Naive thymus-derived CD8-positive, alpha-beta T cell (primary cell): ENCODE measurements around the gene KRTAP10-10. TPM values are rescaled to one million over a fixed set of nuclear protein-coding genes. Genes with fewer than 3 reads are reported as not detected.
A peak's percentile ranks its signal among the peaks of the same experiment; 100 is the strongest.
"Not testable (repeated sequence)": the region's sequence is repeated elsewhere in the genome, so short reads cannot be mapped to it uniquely, and the experiment has no call there.

Experiments
- ATAC-seq, 2 donors: fragments of 150-1000 bp; cut with Tn5 transposase in 1 of 2; sonication (Bioruptor Pico), chemical (Tn5 transposase) in 1 of 2; 1 replicate in 1 of 2; 2 replicates in 1 of 2; pipeline ENCODE4 v1.10.0; 2021; ENCODE audit warnings: mild to moderate bottlenecking in 2 of 2, moderate library complexity in 2 of 2
- POLR2A ChIA-PET: fragments of 350-600 bp; sonication (Branson Sonifier 250); formaldehyde crosslinking; loops from one replicate; lab custom pipeline; 2021; ENCODE audit warnings: antibody characterized with exemption; lab: Charles Lee
- DNase-seq, 10 donors: peaks; one replicate each; pipeline versions ENCODE4 v3.0.0 to v3.0.0-alpha.2; 2020 to 2022
- H3K27ac Mint-ChIP-seq, 10 donors: one replicate each; pipeline ENCODE4 v1.8.0; 2020 to 2022; ENCODE audit warnings: mild to moderate bottlenecking in 10 of 10, mixed read lengths in 10 of 10, moderate library complexity in 4 of 10, inconsistent platforms in 1 of 10
- H3K27me3 Mint-ChIP-seq, 5 donors: one replicate each; pipeline ENCODE4 v1.8.0; 2021 to 2022; ENCODE audit warnings: mixed read lengths in 5 of 5
- H3K36me3 Mint-ChIP-seq, 3 donors: one replicate each; pipeline ENCODE4 v1.8.0; 2020 to 2022; ENCODE audit warnings: mixed read lengths in 3 of 3, mild to moderate bottlenecking in 2 of 3, inconsistent platforms in 1 of 3
- H3K4me1 Mint-ChIP-seq, 4 donors: one replicate each; pipeline ENCODE4 v1.8.0; 2021 to 2022; ENCODE audit warnings: mixed read lengths in 4 of 4
- H3K4me3 Mint-ChIP-seq, 10 donors: one replicate each; pipeline ENCODE4 v1.8.0; 2020 to 2022; ENCODE audit warnings: mild to moderate bottlenecking in 10 of 10, mixed read lengths in 10 of 10, moderate library complexity in 6 of 10, inconsistent platforms in 1 of 10
- H3K9me3 Mint-ChIP-seq, 9 donors: one replicate each; pipeline ENCODE4 v1.8.0; 2020 to 2022; ENCODE audit warnings: mixed read lengths in 9 of 9, mild to moderate bottlenecking in 3 of 9, inconsistent platforms in 1 of 9, moderate library complexity in 1 of 9
- polyA plus RNA-seq, 3 donors: library from polyadenylated mRNA; unstranded; fragments of 300-500 nt; fragmentation: Illumina TruSeq; gene quantifications; one replicate each; pipeline ENCODE4 v1.2.3, GENCODE V29; 2021
- total RNA-seq, 8 experiments: library from RNA in 2 of 8; stranded (reverse) in 2 of 8; gene quantifications; one replicate each; pipeline ENCODE4 v1.2.3 and lab custom pipeline; 2021 to 2026

The KRTAP10-10 gene
- total and polyA plus RNA-seq, 5 experiments from 2014 or later: not detected

DNA sequence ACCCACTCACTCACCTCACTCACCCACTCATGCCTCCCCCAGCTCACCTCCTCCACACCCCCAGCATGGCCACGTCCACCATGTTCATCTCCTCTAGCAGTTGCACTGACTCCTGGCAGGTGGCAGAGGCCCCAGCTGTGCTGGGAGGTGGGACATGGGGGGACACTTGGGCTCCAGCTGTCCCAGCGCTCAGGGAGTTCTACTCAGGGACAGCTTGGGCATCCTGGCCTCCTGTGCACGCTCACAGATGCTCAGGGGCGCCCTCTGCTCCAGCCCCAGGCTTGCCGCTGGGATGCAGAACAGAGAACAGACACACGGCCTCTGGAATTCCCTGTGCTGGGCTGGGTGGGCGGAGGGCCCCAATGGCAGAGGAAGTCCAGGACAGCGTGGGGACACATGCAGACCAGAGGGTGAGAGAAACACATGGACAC, 20.1 kb upstream of the KRTAP10-10 start:
- Mint-ChIP-seq H3K27ac (peak overlapping the region; percentile 40 to 98 (median 93)), H3K4me1 (peaks cover 36 to 69% (median 59%) of the 10 kb centered on the region in 4 donors), H3K27me3 (no peaks in the 10 kb centered on the region), H3K36me3 (peaks cover 0 to 26% (median 17%) of the 10 kb centered on the region in 3 donors), H3K4me3 (peak overlapping the region in 3 of 10 donors; percentile 22 to 79 (median 30)), H3K9me3 (peaks cover 14 to 38% (median 23%) of the 10 kb centered on the region in 9 donors)
- no peak for ATAC-seq
- DNase-seq: no peak
- POLR2A ChIA-PET: interaction anchor here (2.7 kb wide), 1 partner anchor 41 kb away, joined by 11 read pairs; the partner anchor contains the start of gene KRTAP12-3

- Mint-ChIP-seq H3K9me3 (peaks cover 23 to 47% (median 37%) of the 10 kb centered on the region in 9 donors), H3K27me3 (no peaks in the 10 kb centered on the region), H3K4me3 (peak overlapping the region; percentile 56 to 87 (median 72)), H3K36me3 (peaks cover 0 to 40% (median 29%) of the 10 kb centered on the region in 3 donors), H3K27ac (peak overlapping the region; percentile 93 to 98 (median 94)), H3K4me1 (peaks cover 34 to 59% (median 55%) of the 10 kb centered on the region in 4 donors)
- ATAC-seq: peak; percentile 52 to 53
- POLR2A ChIA-PET: interaction anchor here (0.6 to 2.4 kb wide), 12 partner anchors 10 to 108 kb away, joined by 3 to 19 read pairs (median 4); partner anchors contain the start of gene KRTAP12-3
- no peak for DNase-seq
These were observed 18.7 kb upstream of the KRTAP10-10 start for GRCh38 chr21:44618504-44618903.

- POLR2A ChIA-PET: interaction anchor here (0.6 to 2.4 kb wide), 12 partner anchors 10 to 109 kb away, joined by 3 to 19 read pairs (median 4); partner anchors contain the start of gene KRTAP12-3
- DNase-seq (peak in 9 of 10 donors; percentile 52 to 81 (median 65)), ATAC-seq (peak; percentile 98 to 99)
- H3K27ac Mint-ChIP-seq: peak overlapping the region; percentile 93 to 98 (median 94)
- H3K4me1 Mint-ChIP-seq: peaks cover 34 to 59% (median 55%) of the 10 kb centered on the region in 4 donors
- no peaks in the 10 kb centered on the region for H3K27me3 Mint-ChIP-seq
- H3K36me3 Mint-ChIP-seq: peaks cover 0 to 44% (median 33%) of the 10 kb centered on the region in 3 donors
- H3K4me3 Mint-ChIP-seq: peak overlapping the region; percentile 56 to 87 (median 72)
- H3K9me3 Mint-ChIP-seq: peaks cover 24 to 51% (median 41%) of the 10 kb centered on the region in 9 donors
These were observed 18.2 kb upstream of the KRTAP10-10 start for GRCh38 chr21:44618909-44619308.

- H3K36me3 Mint-ChIP-seq: peaks cover 0 to 52% (median 43%) of the 10 kb centered on the region in 3 donors
- POLR2A ChIA-PET: interaction anchor here (1.4 to 2.4 kb wide), 4 partner anchors 9 to 38 kb away, joined by 5 to 19 read pairs (median 6); partner anchors contain the start of gene KRTAP12-3
- no peak for DNase-seq
- peaks cover 0 to 2% (median 0%) of the 10 kb centered on the region in 5 donors for H3K27me3 Mint-ChIP-seq
- H3K4me1 Mint-ChIP-seq: peaks cover 32 to 55% (median 49%) of the 10 kb centered on the region in 4 donors
- ATAC-seq: no peak
- peak overlapping the region; percentile 40 to 98 (median 94) for H3K27ac Mint-ChIP-seq
- peaks cover 25 to 60% (median 51%) of the 10 kb centered on the region in 9 donors for H3K9me3 Mint-ChIP-seq
- peak overlapping the region in 7 of 10 donors; percentile 36 to 87 (median 71) for H3K4me3 Mint-ChIP-seq
These were observed 17.3 kb upstream of the KRTAP10-10 start for GRCh38 chr21:44619886-44620285.

DNA sequence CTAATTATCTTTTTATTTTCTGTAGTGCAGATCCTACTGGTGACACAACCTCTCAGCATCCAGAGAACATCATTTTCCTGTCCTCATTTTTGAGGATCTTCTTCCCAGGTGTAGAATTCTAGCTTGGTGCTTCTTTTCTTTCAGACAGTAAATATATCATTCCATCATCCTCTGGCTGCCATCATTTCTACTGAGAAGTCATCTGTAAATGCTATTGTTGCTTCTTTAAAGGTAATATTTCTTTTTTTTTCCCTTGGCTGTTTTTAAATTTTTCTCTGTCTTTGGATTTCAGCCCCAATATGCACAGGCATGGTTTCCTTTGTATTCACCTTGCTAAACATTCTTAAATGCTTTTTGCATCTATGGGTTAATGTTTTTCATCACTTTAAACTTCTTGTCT, 13.6 kb upstream of the KRTAP10-10 start:
- peaks cover 25 to 63% (median 52%) of the 10 kb centered on the region in 9 donors for H3K9me3 Mint-ChIP-seq
- H3K4me1 Mint-ChIP-seq: peaks cover 22 to 47% (median 39%) of the 10 kb centered on the region in 4 donors
- peaks cover 0 to 52% (median 43%) of the 10 kb centered on the region in 3 donors for H3K36me3 Mint-ChIP-seq

DNA sequence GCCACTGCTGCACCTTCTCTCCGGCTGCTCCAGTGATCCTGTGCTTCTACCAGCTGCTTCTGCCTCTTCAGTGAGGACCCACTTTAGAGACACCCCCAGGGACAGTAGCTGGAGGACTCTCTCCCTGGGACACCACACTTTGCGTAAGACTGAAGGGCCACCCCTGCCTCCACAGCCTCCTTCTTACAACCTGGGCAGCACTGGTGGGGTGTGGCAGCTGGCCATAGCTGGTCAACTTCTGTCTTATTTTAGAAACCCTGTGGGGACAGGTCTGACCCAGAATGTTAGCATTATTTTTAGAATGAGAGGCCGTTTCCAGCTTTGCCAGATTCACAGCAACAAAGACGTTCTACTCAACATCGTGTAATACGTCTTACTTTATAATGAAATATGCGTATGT, 11.4 kb upstream of the KRTAP10-10 start:
- Mint-ChIP-seq H3K27me3 (peaks cover 0 to 2% (median 0%) of the 10 kb centered on the region in 5 donors), H3K9me3 (peaks cover 17 to 57% (median 45%) of the 10 kb centered on the region in 9 donors), H3K4me1 (peaks cover 17 to 49% (median 39%) of the 10 kb centered on the region in 4 donors), H3K4me3 (no peak overlapping the region), H3K27ac (peak overlapping the region in 4 of 10 donors; percentile 43 to 72 (median 50)), H3K36me3 (peaks cover 0 to 41% (median 36%) of the 10 kb centered on the region in 3 donors)
- no peak for ATAC-seq
- POLR2A ChIA-PET: interaction anchor here (0.9 to 3.3 kb wide), 3 partner anchors 28 to 33 kb away, joined by 3 to 15 read pairs (median 4); partner anchors contain the start of gene KRTAP12-3
- DNase-seq: peak in 1 of 10 donors; percentile 37

More for the DNA sequence above, 13.6 kb upstream of the KRTAP10-10 start:
- peak overlapping the region in 3 of 10 donors; percentile 6 to 29 (median 14) for H3K27ac Mint-ChIP-seq
- H3K4me3 Mint-ChIP-seq: peak overlapping the region in 1 of 10 donors; percentile 13
- DNase-seq (no peak), ATAC-seq (no peak)
- POLR2A ChIA-PET: no interaction called here
- H3K27me3 Mint-ChIP-seq: peaks cover 0 to 2% (median 0%) of the 10 kb centered on the region in 5 donors

DNA sequence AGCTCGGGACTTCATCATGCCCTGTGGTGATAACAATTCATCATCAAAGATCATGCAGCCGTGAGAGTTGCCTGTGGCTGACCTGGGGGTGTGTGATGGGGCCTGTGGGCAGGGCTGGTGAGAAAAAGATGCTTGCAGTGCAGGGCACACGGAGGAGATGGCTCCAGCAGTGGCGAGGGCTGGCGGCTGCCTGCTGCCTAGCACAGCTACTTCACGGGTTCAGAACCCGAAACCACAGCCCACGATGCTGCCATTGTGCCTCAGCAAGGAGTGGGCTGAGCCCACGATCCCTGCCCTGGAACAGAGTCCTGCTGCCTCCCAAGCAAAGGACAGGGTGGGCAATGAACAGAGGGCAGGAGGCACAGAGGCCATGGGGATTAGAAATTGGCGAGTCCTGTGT, 10.9 kb upstream of the KRTAP10-10 start:
- POLR2A ChIA-PET: interaction anchor here (0.9 to 3.3 kb wide), 3 partner anchors 27 to 32 kb away, joined by 3 to 15 read pairs (median 4); partner anchors contain the start of gene KRTAP12-3
- ATAC-seq (no peak), DNase-seq (peak in 3 of 10 donors; percentile 18 to 32 (median 32))
- Mint-ChIP-seq H3K4me1 (peaks cover 21 to 52% (median 43%) of the 10 kb centered on the region in 4 donors), H3K4me3 (peak overlapping the region in 4 of 10 donors; percentile 28 to 65 (median 58)), H3K36me3 (peaks cover 2 to 44% (median 39%) of the 10 kb centered on the region in 3 donors), H3K27ac (peak overlapping the region in 6 of 10 donors; percentile 43 to 75 (median 58)), H3K27me3 (peaks cover 0 to 2% (median 0%) of the 10 kb centered on the region in 5 donors), H3K9me3 (peaks cover 17 to 58% (median 46%) of the 10 kb centered on the region in 9 donors)

GRCh38 chr21:44626673-44627143, 10.4 kb upstream of the KRTAP10-10 start, which contains the start of gene KRTAP10-9:
Gene KRTAP10-9, plus strand, starts transcription at chr21:44627093. Its CDS starts 79 bp downstream, at chr21:44627172.
- peaks cover 18 to 60% (median 49%) of the 10 kb centered on the region in 9 donors for H3K9me3 Mint-ChIP-seq
- peak within 1 kb of the TSS in 9 of 10 donors; percentile 41 to 81 (median 69) for H3K27ac Mint-ChIP-seq
- peaks cover 22 to 53% (median 44%) of the 10 kb centered on the region in 4 donors for H3K4me1 Mint-ChIP-seq
- DNase-seq (peak in 1 of 10 donors; percentile 21), ATAC-seq (no peak)
- POLR2A ChIA-PET: interaction anchor here (0.8 to 3.3 kb wide), 2 partner anchors 29 to 32 kb away, joined by 3 to 15 read pairs; partner anchors contain the start of gene KRTAP12-3
- H3K36me3 Mint-ChIP-seq: peaks cover 2 to 46% (median 41%) of the 10 kb centered on the region in 3 donors
- peaks cover 0 to 2% (median 0%) of the 10 kb centered on the region in 5 donors for H3K27me3 Mint-ChIP-seq
- peak within 1 kb of the TSS in 4 of 10 donors; percentile 28 to 65 (median 58) for H3K4me3 Mint-ChIP-seq

DNA sequence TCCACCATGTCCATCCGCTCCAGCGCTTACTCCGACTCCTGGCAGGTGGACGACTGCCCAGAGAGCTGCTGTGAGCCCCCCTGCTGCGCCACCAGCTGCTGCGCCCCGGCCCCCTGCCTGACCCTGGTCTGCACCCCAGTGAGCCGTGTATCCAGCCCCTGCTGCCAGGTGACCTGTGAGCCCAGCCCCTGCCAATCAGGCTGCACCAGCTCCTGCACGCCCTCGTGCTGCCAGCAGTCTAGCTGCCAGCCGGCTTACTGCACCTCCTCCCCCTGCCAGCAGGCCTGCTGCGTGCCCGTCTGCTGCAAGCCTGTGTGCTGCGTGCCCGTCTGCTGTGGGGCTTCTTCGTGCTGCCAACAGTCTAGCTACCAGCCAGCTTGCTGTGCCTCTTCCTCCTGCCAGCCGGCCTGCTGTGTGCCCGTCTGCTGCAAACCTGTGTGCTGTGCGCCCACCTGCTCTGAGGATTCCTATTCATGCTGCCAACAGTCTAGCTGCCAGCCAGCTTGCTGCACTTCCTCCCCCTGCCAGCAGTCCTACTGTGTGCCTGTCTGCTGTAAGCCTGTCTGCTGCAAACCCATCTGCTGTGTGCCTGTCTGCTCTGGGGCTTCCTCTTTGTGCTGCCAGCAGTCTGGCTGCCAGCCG, 9.9 kb upstream of the KRTAP10-10 start:
- H3K4me1 Mint-ChIP-seq: peaks cover 22 to 53% (median 44%) of the 10 kb centered on the region in 4 donors
- peak overlapping the region in 7 of 10 donors; percentile 31 to 81 (median 58) for H3K27ac Mint-ChIP-seq
- peaks cover 2 to 48% (median 43%) of the 10 kb centered on the region in 3 donors for H3K36me3 Mint-ChIP-seq
- peaks cover 17 to 60% (median 53%) of the 10 kb centered on the region in 9 donors for H3K9me3 Mint-ChIP-seq
- not testable (repeated sequence) for H3K27me3 Mint-ChIP-seq, DNase-seq, ATAC-seq
- H3K4me3 Mint-ChIP-seq: peak overlapping the region in 1 of 10 donors; percentile 13
- POLR2A ChIA-PET: interaction anchor here (0.8 to 3.3 kb wide), 2 partner anchors 29 to 31 kb away, joined by 3 to 15 read pairs; partner anchors contain the start of gene KRTAP12-3

- Mint-ChIP-seq H3K36me3 (peaks cover 2 to 43% (median 41%) of the 10 kb centered on the region in 3 donors), H3K27ac (peak overlapping the region in 4 of 10 donors; percentile 41 to 81 (median 70)), H3K4me1 (peaks cover 22 to 53% (median 44%) of the 10 kb centered on the region in 4 donors), H3K9me3 (peaks cover 13 to 60% (median 50%) of the 10 kb centered on the region in 9 donors)
- not testable (repeated sequence) for H3K27me3 Mint-ChIP-seq, H3K4me3 Mint-ChIP-seq, ATAC-seq
- peak in 1 of 10 donors; percentile 48 for DNase-seq
- POLR2A ChIA-PET: interaction anchor here (3.3 kb wide), 1 partner anchor 31 kb away, joined by 15 read pairs; the partner anchor contains the start of gene KRTAP12-3
These were observed 9.3 kb upstream of the KRTAP10-10 start for GRCh38 chr21:44627831-44628233.

GRCh38 chr21:44628707-44629391, 8.3 kb upstream of the KRTAP10-10 start:
- no peak for ATAC-seq
- Mint-ChIP-seq H3K27ac (peak overlapping the region in 7 of 10 donors; percentile 48 to 95 (median 80)), H3K9me3 (peaks cover 10 to 60% (median 49%) of the 10 kb centered on the region in 9 donors), H3K36me3 (peaks cover 2 to 35% (median 33%) of the 10 kb centered on the region in 3 donors), H3K27me3 (peaks cover 0 to 2% (median 0%) of the 10 kb centered on the region in 5 donors), H3K4me3 (peak overlapping the region in 5 of 10 donors; percentile 8 to 70 (median 24)), H3K4me1 (peaks cover 21 to 53% (median 44%) of the 10 kb centered on the region in 4 donors)
- DNase-seq: peak in 1 of 10 donors; percentile 36
- POLR2A ChIA-PET: interaction anchor here (0.9 kb wide), 1 partner anchor 10 kb away, joined by 5 read pairs; no protein-coding TSS in a partner anchor
